GM12878 (cell line): ENCODE results near the gene SMARCB1. TPM values are rescaled to one million over a fixed set of nuclear protein-coding genes. Genes with fewer than 3 reads are reported as not detected.
A peak's percentile ranks its signal among the peaks of the same experiment; 100 is the strongest.

ENCODE experiments used
- ATAC-seq: fragments of 200-7000 bp; cut with Tn5 transposase; 3 replicates; pipeline ENCODE4 v1.9.1; 2020; ENCODE audit warnings: mild to moderate bottlenecking, moderate library complexity
- BruUV-seq: library from RNA; stranded (reverse); fragments of 400-500 nt; replicated peaks from 2 replicates; lab custom pipeline; 2021; lab: Mats Ljungman, UMichigan
- CTCF ChIA-PET: fragments of 300-600 bp; sonication (Branson Sonifier 250); formaldehyde crosslinking; extraction: SDS; loops from one replicate; lab custom pipeline; 2021; ENCODE audit warnings: inconsistent platforms; lab: Yijun Ruan, JAX
- POLR2A ChIA-PET: fragments of 350-600 bp; formaldehyde crosslinking; extraction: SDS; loops from one replicate; lab custom pipeline; 2021; ENCODE audit warnings: inconsistent platforms; lab: Charles Lee
- RAD21 ChIA-PET: fragments of 300-600 bp; sonication (Branson Sonifier 250); formaldehyde crosslinking; loops from one replicate; lab custom pipeline; 2023; ENCODE audit warnings: antibody characterized with exemption; ENCODE audit not compliant: unreplicated experiment; lab: Charles Lee
- SMC1A ChIA-PET: fragments of 300-600 bp; sonication (Branson Sonifier 250); formaldehyde crosslinking; loops from one replicate; lab custom pipeline; 2023; ENCODE audit not compliant: unreplicated experiment, uncharacterized antibody; lab: Charles Lee
- DNase-seq: peaks from one replicate; pipeline ENCODE4 v3.0.0-alpha.2; 2011; ENCODE audit warnings: low read depth, low spot score
- FAIRE-seq: peaks from 3 replicates; lab custom pipeline; 2011; peaks lifted over from hg19 to GRCh38; lab: Jason Lieb, UNC
- H2AFZ ChIP-seq: 2 replicates; pipeline ENCODE4 v1.6.0; 2011; ENCODE audit warnings: low read depth, low read length, control low read depth; ENCODE audit not compliant: control insufficient read depth
- H3K27ac ChIP-seq: 2 replicates; pipeline ENCODE4 v1.5.1; 2011; ENCODE audit warnings: control low read depth; ENCODE audit not compliant: control insufficient read depth, insufficient read depth
- H3K27me3 ChIP-seq, 2 experiments: replicated peaks in 1 of 2; 2 replicates each; pipeline versions ENCODE4 v1.6.0 to v1.6.1; 2011; ENCODE audit warnings: low read length in 1 of 2; ENCODE audit not compliant: control insufficient read depth in 2 of 2, insufficient read depth in 2 of 2
- H3K36me3 ChIP-seq, 2 experiments: 2 replicates each; pipeline ENCODE4 v1.5.1; 2011; ENCODE audit warnings: low read length in 1 of 2; ENCODE audit not compliant: control insufficient read depth in 2 of 2, insufficient read depth in 2 of 2
- H3K4me1 ChIP-seq: 2 replicates; pipeline ENCODE4 v1.6.1; 2011; ENCODE audit warnings: mild to moderate bottlenecking, low read length, moderate library complexity, mixed read lengths; ENCODE audit not compliant: control insufficient read depth, insufficient read depth
- H3K4me2 ChIP-seq: 2 replicates; pipeline ENCODE4 v1.6.0; 2011; ENCODE audit warnings: control low read depth; ENCODE audit not compliant: control insufficient read depth, insufficient read depth
- H3K4me3 ChIP-seq: fragments of 200-600 bp; sonication (generic); 2 replicates; pipeline ENCODE4 v1.5.1; 2016
- H3K79me2 ChIP-seq: 2 replicates; pipeline ENCODE4 v1.6.0; 2011; ENCODE audit warnings: low read length; ENCODE audit not compliant: control insufficient read depth, insufficient read depth
- H3K9ac ChIP-seq: 2 replicates; pipeline ENCODE4 v1.8.0; 2011; ENCODE audit warnings: low read length, control low read depth, mixed read lengths; ENCODE audit not compliant: control insufficient read depth, insufficient read depth
- H3K9me3 ChIP-seq: replicated peaks from 3 replicates; pipeline ENCODE4 v1.5.1; 2011; ENCODE audit warnings: mild to moderate bottlenecking, low read length; ENCODE audit not compliant: control insufficient read depth, insufficient read depth
- H4K20me1 ChIP-seq: 2 replicates; pipeline ENCODE4 v1.6.0; 2011; ENCODE audit not compliant: control insufficient read depth, insufficient read depth
- CBFB ChIP-seq: IDR thresholded peaks from 2 replicates; pipeline ENCODE4 v1.6.1; 2016; ENCODE audit warnings: antibody characterized with exemption, low read depth
- CEBPB ChIP-seq, 2 experiments: fragments of 150-350 bp in 1 of 2; IDR thresholded peaks; 2 replicates each; pipeline ENCODE4 v1.6.1; 2012 to 2014; ENCODE audit warnings: low read depth in 2 of 2, low read length in 2 of 2, borderline replicate concordance in 1 of 2, inconsistent platforms in 1 of 2
- CHD1 ChIP-seq: IDR thresholded peaks from 2 replicates; pipeline ENCODE4 v1.6.1; 2012; ENCODE audit warnings: low read depth, low read length, improper control_type of control experiment
- CREM ChIP-seq: IDR thresholded peaks from 2 replicates; pipeline ENCODE4 v1.6.1; 2014; ENCODE audit warnings: antibody characterized with exemption, low read depth
- HDAC6 ChIP-seq: fragments of 200-600 bp; sonication (generic); IDR thresholded peaks from one replicate; pipeline ENCODE4 v1.8.0; 2017; ENCODE audit warnings: antibody characterized with exemption; ENCODE audit not compliant: unreplicated experiment
- IKZF1 ChIP-seq: fragments of 450-650 bp; conservative IDR thresholded peaks from 2 replicates; pipeline ENCODE4 v1.6.1; 2017; ENCODE audit warnings: antibody characterized with exemption, mild to moderate bottlenecking
- MLLT1 ChIP-seq: fragments of 450-650 bp; IDR thresholded peaks from 2 replicates; pipeline ENCODE4 v1.6.1; 2016; ENCODE audit warnings: mild to moderate bottlenecking
- MTA2 ChIP-seq: fragments of 450-650 bp; IDR thresholded peaks from 2 replicates; pipeline ENCODE4 v1.6.1; 2016; ENCODE audit warnings: low read depth, mild to moderate bottlenecking, moderate library complexity
- PBX3 ChIP-seq: IDR thresholded peaks from 2 replicates; pipeline ENCODE4 v1.6.1; 2011; ENCODE audit warnings: mild to moderate bottlenecking, low read depth, low read length, moderate library complexity; ENCODE audit not compliant: insufficient replicate concordance
- RB1 ChIP-seq: fragments of 450-650 bp; formaldehyde crosslinking; IDR thresholded peaks from 2 replicates; pipeline ENCODE4 v1.6.1; 2017; ENCODE audit warnings: mild to moderate bottlenecking, borderline replicate concordance
- SPI1 ChIP-seq: IDR thresholded peaks from 2 replicates; pipeline ENCODE4 v1.6.1; 2011; ENCODE audit warnings: low read depth, mild to moderate bottlenecking, low read length, moderate library complexity, borderline replicate concordance; ENCODE audit not compliant: insufficient read depth
- SREBF2 ChIP-seq: IDR thresholded peaks from 2 replicates; pipeline ENCODE4 v1.6.1; 2012; ENCODE audit warnings: mild to moderate bottlenecking, low read length
- TARDBP ChIP-seq: IDR thresholded peaks from 2 replicates; pipeline ENCODE4 v1.6.1; 2016; ENCODE audit warnings: borderline replicate concordance
- ZBTB11 ChIP-seq: fragments of 450-650 bp; formaldehyde crosslinking; IDR thresholded peaks from 2 replicates; pipeline ENCODE4 v1.5.0; 2022; ENCODE audit warnings: mild to moderate bottlenecking, missing genetic modification characterization
- ZNF207 ChIP-seq: fragments of 450-650 bp; IDR thresholded peaks from 2 replicates; pipeline ENCODE4 v1.6.1; 2014; ENCODE audit warnings: antibody characterized with exemption, mild to moderate bottlenecking, borderline replicate concordance
- ZNF622 ChIP-seq: fragments of 450-650 bp; IDR thresholded peaks from 2 replicates; pipeline ENCODE4 v1.6.1; 2017; ENCODE audit warnings: mild to moderate bottlenecking, inconsistent platforms
- WGBS: methylation state at CpG from one replicate; pipeline ENCODE4 v1.1.6; 2016; ENCODE audit warnings: low lambda C conversion rate; ENCODE audit not compliant: insufficient replicate concordance, insufficient coverage; ENCODE audit errors: missing lambda C conversion rate; 5-methylcytosine and 5-hydroxymethylcytosine counted together
- in situ Hi-C: fragments of 300-500 bp; cut with MboI; formaldehyde crosslinking; loops from 9 replicates; pipeline ENCODE4 v1.14.3; 2018; ENCODE audit warnings: mixed read lengths
- intact Hi-C: fragments of 100-400 bp; cut with micrococcal nuclease; formaldehyde crosslinking; loops from one replicate; pipeline ENCODE4 v1.14.2; 2022; ENCODE audit not compliant: unreplicated experiment
- polyA plus RNA-seq, 11 experiments: library from polyadenylated mRNA; depleted of rRNA in 4 of 11; unstranded in 6 of 11; stranded (reverse) in 5 of 11; fragments of >200 nt; fragmentation: Nextera tagmentation in 4 of 11; fragmentation: Illumina TruSeq in 1 of 11; extraction: Ambion mirVana in 4 of 11; extraction: Trizol in 1 of 11; gene quantifications; 1 replicate in 1 of 11; 2 replicates in 10 of 11; pipeline versions ENCODE4 v1.2.1 to v1.2.3, GENCODE V29; 2011 to 2016; ENCODE audit warnings: inconsistent platforms in 2 of 11, missing spikeins in 2 of 11, low read depth in 1 of 11
- total RNA-seq, 4 experiments: library from RNA; depleted of rRNA in 3 of 4; stranded (reverse); fragments of >200 nt in 3 of 4; fragmentation: Illumina TruSeq in 1 of 4; extraction: Trizol in 1 of 4; gene quantifications; 2 replicates each; pipeline versions ENCODE4 v1.2.1 to v1.2.3, GENCODE V29; 2013 to 2021

SMARCB1 gene
- total and polyA plus RNA-seq, 10 of the 15 experiments (the other 5 are each of a cell fraction or from before 2014, with no cell fraction given) = 9.1 to 215 (median 183) TPM

GRCh38 chr22:23750367-23750713, 36.4 kb upstream of the SMARCB1 start:
- Histone ChIP-seq H4K20me1 (no peaks in the 10 kb centered on the region), H3K27me3 (no peaks in the 10 kb centered on the region), H3K9ac (peak overlapping the region; percentile 42; the same call in 1 of the 2 replicates), H3K4me2 (peak overlapping the region; percentile 73), H3K79me2 (no peaks in the 10 kb centered on the region), H3K9me3 (no peaks in the 10 kb centered on the region), H3K27ac (no peak overlapping the region), H3K36me3 (no peaks in the 10 kb centered on the region), H3K4me1 (peaks cover 30% of the 10 kb centered on the region), H3K4me3 (peak overlapping the region; percentile 81), H2AFZ (peak overlapping the region; percentile 72)
- no peak for FAIRE-seq
- intact Hi-C loops (loop anchor here (2.0 kb wide), 1 partner anchor 16 kb away; the partner anchor contains the start of gene CHCHD10), in situ Hi-C loops (no loop called here)
- RAD21 ChIA-PET = interaction anchor here (1.0 to 1.4 kb wide), 3 partner anchors 13 to 37 kb away, joined by 4 to 7 read pairs (median 5); no protein-coding TSS in a partner anchor
- SMC1A ChIA-PET = interaction anchor here (0.7 to 1.3 kb wide), 2 partner anchors 97 to 107 kb away, joined by 3 read pairs; partner anchors contain the start of gene SLC2A11
- WGBS = 0% methylated on average over 5 of the region's 5 CpGs
- POLR2A ChIA-PET = interaction anchor here (1.6 kb wide), 1 partner anchor 34 kb away, joined by 12 read pairs; no protein-coding TSS in a partner anchor
- no peak for ATAC-seq
- DNase-seq = no peak
- CTCF ChIA-PET = no interaction called here
- BruUV-seq = no TSS peak
- TF ChIP-seq ZNF622 (no peak), HDAC6 (no peak), RB1 (no peak), ZNF207 (no peak), MLLT1 (no peak), TARDBP (no peak), SREBF2 (no peak), MTA2 (no peak), CHD1 (no peak), CREM (no peak), SPI1 (no peak), IKZF1 (no peak), ZBTB11 (CRISPR knock-in tag) (no peak), PBX3 (no peak), CEBPB (IDR thresholded peaks at IDR 0.05; ENCODE audit: borderline replicate concordance in 1 of 2, low read depth in 2 of 2, low read length in 2 of 2) (no peak), CBFB (no peak)
